GM19397 (cell line): ENCODE data around the gene ADSS2.
A peak's percentile ranks its signal among the peaks of the same experiment; 100 is the strongest.

Experiments
- ATAC-seq: cut with Tn5 transposase; IDR thresholded peaks from one replicate; pipeline ENCODE4 v1.9.1; 2021; ENCODE audit warnings: mild to moderate bottlenecking, moderate library complexity; ENCODE audit not compliant: unreplicated experiment

Gene ADSS2

GRCh38 chr1:244447024-244447423 is 4.7 kb downstream of the ADSS2 start:
- no peak for ATAC-seq

GRCh38 chr1:244445320-244446181 is 6.2 kb downstream of the ADSS2 start:
- no peak for ATAC-seq

- ATAC-seq: no peak
Observed at GRCh38 chr1:244444854-244445253, 6.9 kb downstream of the ADSS2 start.

GRCh38 chr1:244442850-244443249 is 8.9 kb downstream of the ADSS2 start:
- ATAC-seq: no peak

GRCh38 chr1:244439391-244440032 is 12.2 kb downstream of the ADSS2 start:
- no peak for ATAC-seq

GRCh38 chr1:244437086-244437468 is 14.6 kb downstream of the ADSS2 start:
- ATAC-seq: no peak

GRCh38 chr1:244436336-244437085 is 15.2 kb downstream of the ADSS2 start:
- ATAC-seq: no peak

- ATAC-seq: no peak
Observed at GRCh38 chr1:244435562-244436205, 16.0 kb downstream of the ADSS2 start.

- no peak for ATAC-seq
Observed at GRCh38 chr1:244431166-244431565, 20.5 kb downstream of the ADSS2 start.

- no peak for ATAC-seq
Observed at GRCh38 chr1:244429818-244430217, 21.9 kb downstream of the ADSS2 start.

GRCh38 chr1:244427647-244428046 is 24.1 kb downstream of the ADSS2 start:
- no peak for ATAC-seq

GRCh38 chr1:244424649-244425334 is 26.9 kb downstream of the ADSS2 start:
- no peak for ATAC-seq

GRCh38 chr1:244422174-244422573 is 29.5 kb downstream of the ADSS2 start:
- ATAC-seq: no peak

- ATAC-seq: no peak
Observed at GRCh38 chr1:244419024-244419423, 32.7 kb downstream of the ADSS2 start.

GRCh38 chr1:244414543-244414942 is 37.2 kb downstream of the ADSS2 start:
- no peak for ATAC-seq

GRCh38 chr1:244413736-244414135 is 38.0 kb downstream of the ADSS2 start:
- no peak for ATAC-seq

- no peak for ATAC-seq
Observed at GRCh38 chr1:244412176-244412575, 39.5 kb downstream of the ADSS2 start.

GRCh38 chr1:244409701-244410100 is 42.0 kb downstream of the ADSS2 start:
- ATAC-seq: peak; percentile 75

- ATAC-seq: peak; percentile 69
Observed at GRCh38 chr1:244406337-244406736, 45.4 kb downstream of the ADSS2 start.

- no peak for ATAC-seq
Observed at GRCh38 chr1:244405856-244406255, 45.9 kb downstream of the ADSS2 start.

GRCh38 chr1:244403431-244403830 is 48.3 kb downstream of the ADSS2 start:
- no peak for ATAC-seq
